Measurements from ENCODE around the gene KRTAP10-6.
"Not testable (repeated sequence)": the region's sequence is repeated elsewhere in the genome, so short reads cannot be mapped to it uniquely, and the experiment has no call there.

The KRTAP10-6 gene

GRCh38 chr21:44557491-44558328 lies 34.6 kb downstream of the KRTAP10-6 start:
- DNase-seq (ENCODE audit: low read depth, low spot score) = no peak

- no peak for DNase-seq (ENCODE audit: low read depth, low spot score)
Observed at GRCh38 chr21:44556879-44557278, 35.4 kb downstream of the KRTAP10-6 start.

- DNase-seq (ENCODE audit: low read depth, low spot score) = no peak
Observed at GRCh38 chr21:44555200-44555875, 37.0 kb downstream of the KRTAP10-6 start.

- no peak for DNase-seq (ENCODE audit: low read depth, low spot score)
Observed at GRCh38 chr21:44552681-44553080, 39.6 kb downstream of the KRTAP10-6 start.

- no peak for DNase-seq (ENCODE audit: low read depth, low spot score)
Observed at GRCh38 chr21:44552136-44552535, 40.2 kb downstream of the KRTAP10-6 start.

GRCh38 chr21:44551340-44551961 lies 40.9 kb downstream of the KRTAP10-6 start, which contains the start of gene KRTAP10-2:
TSS of gene KRTAP10-2 (minus strand) at chr21:44551505. CDS start at chr21:44551458, 47 bp downstream.
- DNase-seq (ENCODE audit: low read depth, low spot score) = no peak

GRCh38 chr21:44550807-44551206 lies 41.5 kb downstream of the KRTAP10-6 start:
- no peak for DNase-seq (ENCODE audit: low read depth, low spot score)

- DNase-seq (ENCODE audit: low read depth, low spot score) = not testable (repeated sequence)
Observed at GRCh38 chr21:44550285-44550684, 42.0 kb downstream of the KRTAP10-6 start.

- DNase-seq (ENCODE audit: low read depth, low spot score) = no peak
Observed at GRCh38 chr21:44549525-44550211, 42.6 kb downstream of the KRTAP10-6 start.

GRCh38 chr21:44548922-44549321 lies 43.4 kb downstream of the KRTAP10-6 start:
- no peak for DNase-seq (ENCODE audit: low read depth, low spot score)

- no peak for DNase-seq (ENCODE audit: low read depth, low spot score)
Observed at GRCh38 chr21:44548381-44548780, 43.9 kb downstream of the KRTAP10-6 start.

GRCh38 chr21:44547656-44548331 lies 44.5 kb downstream of the KRTAP10-6 start:
- no peak for DNase-seq (ENCODE audit: low read depth, low spot score)

- no peak for DNase-seq (ENCODE audit: low read depth, low spot score)
Observed at GRCh38 chr21:44544566-44544965, 47.7 kb downstream of the KRTAP10-6 start.

GRCh38 chr21:44542716-44543115 lies 49.6 kb downstream of the KRTAP10-6 start:
- no peak for DNase-seq (ENCODE audit: low read depth, low spot score)
